Transverse colon (tissue), 4 donors: ENCODE results near the gene GARNL3.

ENCODE experiments used
- CTCF ChIP-seq, 5 experiments: fragments of 200-600 bp in 3 of 5; fragments of 450-650 bp in 2 of 5; sonication (generic) in 3 of 5; IDR thresholded peaks; 1 replicate in 2 of 5; 2 replicates in 3 of 5; pipeline ENCODE4 v1.5.1; 2016 to 2017; ENCODE audit warnings: antibody characterized with exemption in 5 of 5, inconsistent platforms in 3 of 5, mild to moderate bottlenecking in 2 of 5, moderate library complexity in 1 of 5
- EP300 ChIP-seq: sonication (generic); formaldehyde crosslinking; IDR thresholded peaks from one replicate; pipeline ENCODE4 v1.6.1; 2017; ENCODE audit warnings: antibody characterized with exemption, low read depth
- POLR2A ChIP-seq: fragments of 450-650 bp; IDR thresholded peaks from one replicate; pipeline ENCODE4 v1.6.1; 2016; ENCODE audit warnings: antibody characterized with exemption, mild to moderate bottlenecking, moderate library complexity
- POLR2AphosphoS5 ChIP-seq, 3 donors: sonication (generic); formaldehyde crosslinking; IDR thresholded peaks; one replicate each; pipeline ENCODE4 v1.6.1; 2016; ENCODE audit warnings: antibody characterized with exemption in 3 of 3

DNA sequence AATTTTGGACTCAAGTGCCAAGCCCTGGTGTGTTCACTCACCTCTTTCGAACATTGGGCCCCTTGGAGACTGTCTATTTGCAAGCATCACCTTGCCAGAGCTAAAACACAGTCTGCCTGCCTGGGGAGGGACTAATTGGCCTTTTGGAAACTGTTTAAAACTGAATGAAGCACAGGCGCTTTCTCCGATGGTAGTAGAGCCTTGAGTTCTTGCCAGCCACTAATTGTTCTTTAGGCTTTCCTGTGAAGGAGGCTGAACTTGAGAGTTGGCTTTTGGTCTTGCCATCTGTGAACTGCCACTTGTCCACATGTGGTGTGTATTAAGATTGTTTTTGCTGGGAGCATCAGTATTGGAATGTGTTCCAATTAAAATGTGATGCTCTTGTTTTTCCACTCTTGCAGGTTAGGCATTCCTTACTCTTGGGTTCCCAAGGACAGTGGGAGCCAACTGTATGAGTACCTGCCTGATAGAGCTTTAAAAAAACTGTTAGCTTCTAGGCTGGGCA is 26.0 kb downstream of the GARNL3 start:
- TF ChIP-seq EP300: no peak
- TF ChIP-seq CTCF (IDR thresholded peaks at IDR 0.05): no peak
- TF ChIP-seq POLR2A: no peak
- TF ChIP-seq POLR2AphosphoS5 (IDR thresholded peaks at IDR 0.05): no peak
